OCI-LY1 (cell line): ENCODE results near the gene PPP1CA.

Experiments
- EZH2 ChIP-seq: fragments of 200-600 bp; sonication (generic), shearing (Covaris generic); IDR thresholded peaks from 2 replicates; pipeline ENCODE4 v1.8.0; 2017; ENCODE audit warnings: borderline replicate concordance, mixed run types, mild to moderate bottlenecking, antibody characterized with exemption, low read length, moderate library complexity, mixed read lengths
- TF ChIP-seq, protein P1 (sequence below): fragments of 200-600 bp; sonication (generic), shearing (Covaris generic); IDR thresholded peaks from 2 replicates; pipeline ENCODE4 v1.5.1; 2017; ENCODE audit warnings: mild to moderate bottlenecking, antibody characterized with exemption, low read length, moderate library complexity, mixed read lengths

DNA sequence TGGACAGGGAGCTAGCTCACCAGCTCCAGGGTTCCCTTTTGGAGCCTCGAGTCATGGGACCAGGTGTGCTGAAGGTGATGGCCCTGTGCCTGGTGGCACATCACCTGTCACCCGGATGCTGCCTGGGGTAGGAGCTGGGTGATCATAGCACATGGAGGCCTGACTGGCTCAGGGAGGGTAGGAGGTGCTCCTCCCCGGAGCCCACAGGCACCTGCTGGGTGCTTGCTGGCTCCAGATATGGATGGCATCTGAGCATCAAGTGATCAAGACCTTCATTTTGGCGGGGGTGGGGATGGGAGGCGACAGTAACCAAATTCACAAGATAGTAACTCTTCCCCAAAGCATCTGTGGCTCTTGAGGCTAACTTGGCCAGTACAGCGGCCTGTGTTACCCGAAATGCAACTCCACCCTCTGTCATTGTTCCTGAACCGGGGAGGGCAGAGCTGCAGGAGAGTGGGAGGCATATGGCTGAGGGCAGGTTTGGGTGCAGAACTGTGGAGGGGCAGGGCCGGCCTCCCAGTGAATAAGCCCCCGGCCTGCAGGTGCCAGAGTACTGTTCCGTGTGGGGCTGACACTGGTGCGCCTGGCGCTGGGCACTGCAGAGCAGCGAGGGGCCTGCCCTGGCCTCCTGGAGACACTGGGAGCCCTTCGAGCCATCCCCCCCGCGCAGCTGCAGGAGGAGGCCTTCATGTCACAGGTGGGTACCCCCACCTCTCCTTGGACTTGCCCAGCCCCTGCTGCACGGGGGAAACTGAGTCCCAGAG, 7.0 kb upstream of the PPP1CA start:
- TF ChIP-seq EZH2 = no peak
- TF ChIP-seq, protein P1, sequence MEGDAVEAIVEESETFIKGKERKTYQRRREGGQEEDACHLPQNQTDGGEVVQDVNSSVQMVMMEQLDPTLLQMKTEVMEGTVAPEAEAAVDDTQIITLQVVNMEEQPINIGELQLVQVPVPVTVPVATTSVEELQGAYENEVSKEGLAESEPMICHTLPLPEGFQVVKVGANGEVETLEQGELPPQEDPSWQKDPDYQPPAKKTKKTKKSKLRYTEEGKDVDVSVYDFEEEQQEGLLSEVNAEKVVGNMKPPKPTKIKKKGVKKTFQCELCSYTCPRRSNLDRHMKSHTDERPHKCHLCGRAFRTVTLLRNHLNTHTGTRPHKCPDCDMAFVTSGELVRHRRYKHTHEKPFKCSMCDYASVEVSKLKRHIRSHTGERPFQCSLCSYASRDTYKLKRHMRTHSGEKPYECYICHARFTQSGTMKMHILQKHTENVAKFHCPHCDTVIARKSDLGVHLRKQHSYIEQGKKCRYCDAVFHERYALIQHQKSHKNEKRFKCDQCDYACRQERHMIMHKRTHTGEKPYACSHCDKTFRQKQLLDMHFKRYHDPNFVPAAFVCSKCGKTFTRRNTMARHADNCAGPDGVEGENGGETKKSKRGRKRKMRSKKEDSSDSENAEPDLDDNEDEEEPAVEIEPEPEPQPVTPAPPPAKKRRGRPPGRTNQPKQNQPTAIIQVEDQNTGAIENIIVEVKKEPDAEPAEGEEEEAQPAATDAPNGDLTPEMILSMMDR = no peak
